Measurements from ENCODE around the gene POLG. TPM values are rescaled to one million over a fixed set of nuclear protein-coding genes. Genes with fewer than 3 reads are reported as not detected.

The POLG gene
- 64.5 TPM for total RNA-seq (ENCODE audit: unreplicated experiment)
- long read RNA-seq, full-length matches to known transcripts = 3 of 6 reads
- long read RNA-seq, partial matches to known transcripts = 2 of 6 reads
- long read RNA-seq, other reads (novel, unspliced or antisense) = 1 of 6 reads

DNA sequence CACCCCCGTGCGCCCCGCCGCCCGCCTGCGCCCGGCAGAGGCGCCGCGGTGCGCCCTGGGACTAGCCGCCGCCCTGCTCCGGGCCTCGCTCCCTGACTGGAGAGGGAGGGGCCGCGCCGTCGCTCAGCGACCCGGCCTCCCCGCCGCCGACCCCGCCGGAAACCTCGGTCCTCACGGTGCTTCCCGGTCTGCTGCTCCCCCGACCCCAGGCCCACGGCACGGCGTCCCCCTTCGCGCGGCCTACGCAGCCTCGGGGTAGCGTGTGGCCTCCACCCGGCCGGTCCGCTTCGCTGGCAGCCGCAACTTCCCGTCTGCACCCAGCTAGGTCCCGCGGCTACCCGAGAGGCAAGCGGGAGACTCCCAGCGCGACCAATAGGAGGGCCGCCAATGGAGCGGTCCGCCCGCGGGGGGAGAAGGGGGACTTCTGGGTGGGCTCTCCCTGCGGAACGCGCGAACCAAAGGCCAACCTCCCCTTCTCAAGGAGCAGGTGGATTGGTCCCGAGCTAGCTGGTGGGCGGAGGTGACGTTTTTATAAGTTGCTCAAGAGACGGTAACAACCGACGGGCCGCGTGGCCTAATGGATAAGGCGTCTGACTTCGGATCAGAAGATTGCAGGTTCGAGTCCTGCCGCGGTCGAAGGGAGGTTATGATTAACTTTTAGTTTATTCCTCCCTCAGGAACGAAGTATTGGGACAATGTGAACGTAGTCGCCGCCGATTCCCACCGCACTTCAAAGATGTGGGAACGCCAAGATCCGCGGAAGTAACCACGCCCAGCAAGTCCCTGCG, at the start of gene POLG:
Gene POLG, minus strand, starts transcription at position 315 of the 788 bp plus-strand sequence. CDS start 1,070 bp downstream, outside the sequence.
- peak; percentile 99 for DNase-seq (ENCODE audit: low spot score)
- Mint-ChIP-seq H3K36me3 (ENCODE audit: low read depth, unreplicated experiment) (peaks cover 27% of the 10 kb centered on the region), H3K27me3 (ENCODE audit: unreplicated experiment) (peaks cover 16% of the 10 kb centered on the region), H3K4me3 (ENCODE audit: unreplicated experiment) (peak within 1 kb of the TSS; percentile 92), H3K9me3 (ENCODE audit: unreplicated experiment) (no peaks in the 10 kb centered on the region), H3K27ac (ENCODE audit: unreplicated experiment) (peak within 1 kb of the TSS; percentile 92), H3K4me1 (ENCODE audit: unreplicated experiment) (peaks cover 28% of the 10 kb centered on the region)
- TF ChIP-seq, protein P1, sequence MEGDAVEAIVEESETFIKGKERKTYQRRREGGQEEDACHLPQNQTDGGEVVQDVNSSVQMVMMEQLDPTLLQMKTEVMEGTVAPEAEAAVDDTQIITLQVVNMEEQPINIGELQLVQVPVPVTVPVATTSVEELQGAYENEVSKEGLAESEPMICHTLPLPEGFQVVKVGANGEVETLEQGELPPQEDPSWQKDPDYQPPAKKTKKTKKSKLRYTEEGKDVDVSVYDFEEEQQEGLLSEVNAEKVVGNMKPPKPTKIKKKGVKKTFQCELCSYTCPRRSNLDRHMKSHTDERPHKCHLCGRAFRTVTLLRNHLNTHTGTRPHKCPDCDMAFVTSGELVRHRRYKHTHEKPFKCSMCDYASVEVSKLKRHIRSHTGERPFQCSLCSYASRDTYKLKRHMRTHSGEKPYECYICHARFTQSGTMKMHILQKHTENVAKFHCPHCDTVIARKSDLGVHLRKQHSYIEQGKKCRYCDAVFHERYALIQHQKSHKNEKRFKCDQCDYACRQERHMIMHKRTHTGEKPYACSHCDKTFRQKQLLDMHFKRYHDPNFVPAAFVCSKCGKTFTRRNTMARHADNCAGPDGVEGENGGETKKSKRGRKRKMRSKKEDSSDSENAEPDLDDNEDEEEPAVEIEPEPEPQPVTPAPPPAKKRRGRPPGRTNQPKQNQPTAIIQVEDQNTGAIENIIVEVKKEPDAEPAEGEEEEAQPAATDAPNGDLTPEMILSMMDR (IDR thresholded peaks at IDR 0.05; ENCODE audit: unreplicated experiment) = no peak

DNA sequence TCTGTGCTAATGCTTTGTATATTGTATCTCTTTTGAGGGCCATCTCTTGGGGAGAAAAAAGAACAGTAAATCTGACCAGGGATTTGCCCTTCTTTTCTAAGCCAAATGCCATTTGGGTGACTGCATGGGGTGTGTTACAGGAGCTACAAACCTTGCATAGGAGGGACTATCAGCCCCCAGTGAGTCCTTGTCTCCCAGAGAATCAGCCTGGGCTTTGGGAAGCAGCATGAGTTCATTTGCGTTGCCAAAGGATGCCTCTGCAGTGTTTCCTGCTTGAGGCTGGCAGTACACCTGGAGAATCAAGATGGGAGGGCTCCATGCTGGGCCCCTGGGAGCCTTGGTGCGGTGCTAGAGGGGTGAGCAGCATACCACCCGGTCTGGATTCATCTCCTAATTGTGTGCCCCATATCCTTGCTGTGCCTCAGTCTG, 49.6 kb upstream of the POLG start:
- peaks cover 3% of the 10 kb centered on the region for H3K36me3 Mint-ChIP-seq (ENCODE audit: low read depth, unreplicated experiment)
- no peaks in the 10 kb centered on the region for H3K9me3 Mint-ChIP-seq (ENCODE audit: unreplicated experiment)
- H3K27me3 Mint-ChIP-seq (ENCODE audit: unreplicated experiment) = peaks cover 33% of the 10 kb centered on the region
- no peak for DNase-seq (ENCODE audit: low spot score)
- TF ChIP-seq, protein P1 (IDR thresholded peaks at IDR 0.05; ENCODE audit: unreplicated experiment) = no peak
- H3K4me3 Mint-ChIP-seq (ENCODE audit: unreplicated experiment) = no peak overlapping the region
- no peak overlapping the region for H3K27ac Mint-ChIP-seq (ENCODE audit: unreplicated experiment)
- H3K4me1 Mint-ChIP-seq (ENCODE audit: unreplicated experiment) = peaks cover 5% of the 10 kb centered on the region

DNA sequence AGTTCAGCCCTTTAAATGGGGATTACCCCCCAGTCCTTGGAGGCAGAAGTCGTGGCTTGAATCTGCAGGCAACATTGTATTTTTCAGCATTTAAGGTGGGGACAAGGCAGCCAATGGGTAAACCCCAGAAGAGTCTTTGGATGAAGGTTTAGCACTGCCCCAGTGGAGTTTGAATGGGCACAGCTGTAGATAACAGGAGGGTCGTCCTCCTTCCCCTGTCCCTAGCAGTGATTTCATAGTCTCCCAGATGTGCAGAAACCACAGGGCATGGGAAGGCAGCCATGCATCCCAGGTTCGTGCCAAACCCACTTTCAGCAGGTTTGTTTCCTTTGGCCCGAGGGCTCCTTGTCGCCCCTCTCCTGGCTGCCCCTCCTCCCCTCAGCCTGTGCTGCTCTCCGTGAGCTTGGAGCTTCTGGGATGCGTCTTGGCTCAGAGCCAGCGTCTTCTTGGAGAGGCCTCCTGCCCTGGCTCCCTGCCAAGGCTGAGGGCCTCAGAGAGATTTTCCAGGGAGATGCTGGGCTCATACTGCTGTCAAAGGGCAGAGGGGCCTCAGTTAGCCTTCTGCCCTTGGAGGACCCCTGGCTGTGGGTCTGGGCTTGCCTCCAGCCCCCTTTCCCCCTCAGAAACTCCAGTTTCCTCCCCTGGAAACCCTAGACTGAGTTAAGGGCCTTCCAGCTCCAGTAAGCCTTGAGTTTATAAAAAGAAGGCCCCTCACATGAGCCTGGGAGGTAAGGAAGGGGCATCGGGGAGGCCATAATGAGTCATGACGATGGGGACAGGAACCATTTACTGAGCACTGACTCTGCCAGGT, 48.9 kb upstream of the POLG start:
- no peak overlapping the region for H3K27ac Mint-ChIP-seq (ENCODE audit: unreplicated experiment)

DNA sequence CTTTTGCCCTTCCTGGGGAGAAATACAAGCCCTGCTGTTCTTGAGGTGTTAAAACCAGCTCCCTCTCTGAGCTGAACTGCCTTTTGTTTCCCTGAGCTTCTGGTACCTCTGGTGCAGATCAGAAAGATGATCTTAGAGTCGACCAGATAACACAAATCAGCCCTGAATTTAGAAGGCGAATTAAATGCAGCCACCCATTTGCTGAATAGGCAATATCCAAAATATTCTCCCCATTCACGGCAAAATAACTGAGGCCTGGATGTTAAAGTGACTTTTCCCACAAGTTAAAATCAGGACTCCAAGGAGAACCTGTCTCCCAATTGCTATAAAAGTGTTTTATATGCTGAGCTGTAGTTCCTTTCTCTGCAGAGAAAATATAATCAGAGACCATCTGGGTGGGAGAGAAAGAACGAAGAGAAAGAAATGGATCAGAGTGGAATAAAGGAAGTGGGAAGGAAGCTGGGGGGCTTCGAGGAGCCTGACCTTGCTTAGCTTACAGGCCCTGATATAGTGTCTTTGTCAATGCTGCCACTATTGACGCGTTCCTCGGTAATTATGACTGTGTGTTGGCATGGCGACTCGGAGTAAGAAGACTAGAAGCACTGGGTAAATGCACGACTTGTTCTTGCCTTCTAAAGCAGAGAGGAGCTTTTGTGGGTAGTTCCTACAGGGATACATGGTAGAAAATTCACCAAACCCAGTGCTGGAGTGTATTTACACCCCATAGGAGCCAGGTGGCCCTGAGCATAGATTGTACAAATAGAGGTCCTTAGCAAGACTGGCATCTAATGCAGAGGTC, 47.5 kb upstream of the POLG start:
- H3K4me3 Mint-ChIP-seq (ENCODE audit: unreplicated experiment) = no peak overlapping the region
- peaks cover 3% of the 10 kb centered on the region for H3K36me3 Mint-ChIP-seq (ENCODE audit: low read depth, unreplicated experiment)
- TF ChIP-seq, protein P1 (IDR thresholded peaks at IDR 0.05; ENCODE audit: unreplicated experiment) = no peak
- no peak overlapping the region for H3K27ac Mint-ChIP-seq (ENCODE audit: unreplicated experiment)
- no peaks in the 10 kb centered on the region for H3K9me3 Mint-ChIP-seq (ENCODE audit: unreplicated experiment)
- DNase-seq (ENCODE audit: low spot score) = no peak
- peaks cover 34% of the 10 kb centered on the region for H3K27me3 Mint-ChIP-seq (ENCODE audit: unreplicated experiment)
- H3K4me1 Mint-ChIP-seq (ENCODE audit: unreplicated experiment) = no peaks in the 10 kb centered on the region

More for the DNA sequence above, 48.9 kb upstream of the POLG start:
- H3K27me3 Mint-ChIP-seq (ENCODE audit: unreplicated experiment) = peaks cover 29% of the 10 kb centered on the region
- H3K4me1 Mint-ChIP-seq (ENCODE audit: unreplicated experiment) = no peaks in the 10 kb centered on the region
- no peak overlapping the region for H3K4me3 Mint-ChIP-seq (ENCODE audit: unreplicated experiment)
- TF ChIP-seq, protein P1 (IDR thresholded peaks at IDR 0.05; ENCODE audit: unreplicated experiment) = no peak
- H3K36me3 Mint-ChIP-seq (ENCODE audit: low read depth, unreplicated experiment) = peaks cover 3% of the 10 kb centered on the region
- no peak for DNase-seq (ENCODE audit: low spot score)
- no peaks in the 10 kb centered on the region for H3K9me3 Mint-ChIP-seq (ENCODE audit: unreplicated experiment)

All from endothelial cell (in vitro differentiated cells).